ENCODE data around the gene APBB1IP. TPM values are rescaled to one million over a fixed set of nuclear protein-coding genes. Genes with fewer than 3 reads are reported as not detected.

The APBB1IP gene
- total RNA-seq, 1 experiment from 2014 or later: not detected

DNA sequence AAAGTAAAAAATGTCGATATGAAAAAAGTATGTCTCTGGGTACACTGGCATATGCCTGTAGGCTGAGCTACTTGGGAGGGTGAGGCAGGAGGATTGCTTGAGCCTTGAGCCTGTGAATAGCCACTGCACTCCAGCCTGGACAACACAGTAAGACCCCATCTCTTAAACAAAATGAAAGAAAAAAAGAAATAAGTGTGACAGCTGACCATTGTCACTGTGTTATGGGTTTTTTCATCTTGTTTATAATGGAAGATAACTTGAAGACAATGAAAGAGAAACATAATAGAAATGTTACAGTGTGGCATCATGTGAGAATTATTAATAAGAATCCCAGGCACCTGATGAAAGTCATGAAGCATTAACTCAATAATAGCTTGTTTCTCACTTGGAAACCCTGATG lies 75.0 kb downstream of the APBB1IP start:
- H3K27ac Mint-ChIP-seq: no peak overlapping the region
- H3K4ac ChIP-seq (ENCODE audit: low read depth, low read length): no peak overlapping the region
- H3K4me2 ChIP-seq (ENCODE audit: insufficient read depth, insufficient read length, low read length): no peak overlapping the region
- no peak overlapping the region for H3K14ac ChIP-seq (ENCODE audit: insufficient read depth, low read length)
- WGBS (ENCODE audit: extremely low coverage, insufficient read length, low lambda C conversion rate): no CpG with 5 or more reads among the region's 1 CpG
- no peaks in the 10 kb centered on the region for H3K79me1 ChIP-seq (ENCODE audit: insufficient read depth, low read depth, low read length, poor library complexity, severe bottlenecking)
- no peak overlapping the region for H4K8ac ChIP-seq (replicated peaks; ENCODE audit: insufficient read length, low read depth, low read length)
- no peak overlapping the region for H3K18ac ChIP-seq (ENCODE audit: insufficient read length, low read depth, low read length)
- H3K36me3 Mint-ChIP-seq (ENCODE audit: insufficient read depth in 1 of 3, low read depth in 3 of 3): no peaks in the 10 kb centered on the region; a peak in 1 of 7 replicates
- no peak for DNase-seq
- no peaks in the 10 kb centered on the region for H3K79me2 ChIP-seq (ENCODE audit: insufficient read depth, low read length)
- no peak overlapping the region for H4K91ac ChIP-seq (ENCODE audit: insufficient read length, low read depth, low read length)
- no peak overlapping the region for H3K27ac ChIP-seq (ENCODE audit: insufficient read length, low read depth, low read length)
- H2AFZ ChIP-seq (ENCODE audit: low read length): no peak overlapping the region
- no peak overlapping the region for H2BK120ac ChIP-seq (ENCODE audit: low read depth, low read length, poor library complexity, severe bottlenecking)
- no peak overlapping the region for H3K56ac ChIP-seq (ENCODE audit: insufficient read length, low read depth, low read length)
- no peaks in the 10 kb centered on the region; the same call in 1 of the 2 replicates for H3K27me3 Mint-ChIP-seq (ENCODE audit: low read depth)
- H3T11ph ChIP-seq (ENCODE audit: low read length): no peak overlapping the region
- no peak overlapping the region for H2BK15ac ChIP-seq (ENCODE audit: low read depth, low read length)
- no peak overlapping the region for H2BK12ac ChIP-seq (ENCODE audit: insufficient read length, low read depth, low read length)
- no peak overlapping the region for H3K9ac ChIP-seq (ENCODE audit: extremely low read depth, insufficient read length, low read length)
- no peak overlapping the region for H2BK5ac ChIP-seq (ENCODE audit: insufficient read length, low read length)
- H3K23ac ChIP-seq (ENCODE audit: insufficient read length, low read depth, low read length): no peak overlapping the region
- no peaks in the 10 kb centered on the region for H3K27me3 ChIP-seq (ENCODE audit: insufficient read depth, low read length)
- no peak overlapping the region for H2BK20ac ChIP-seq (ENCODE audit: low read depth, low read length, poor library complexity, severe bottlenecking)
- H3K9me3 ChIP-seq (ENCODE audit: control insufficient read depth, low read depth, low read length): no peaks in the 10 kb centered on the region
- H3K4me1 ChIP-seq (ENCODE audit: insufficient read depth, low read length): no peaks in the 10 kb centered on the region; the same call in 1 of the 2 replicates
- H2AK5ac ChIP-seq (ENCODE audit: insufficient read length, low read length): no peak overlapping the region
- H4K5ac ChIP-seq (ENCODE audit: insufficient read length, low read depth, low read length): no peak overlapping the region
- H3K4me1 Mint-ChIP-seq: peaks cover 14 to 15% of the 10 kb centered on the region in 2 experiments
- H3K23me2 ChIP-seq (ENCODE audit: insufficient read length, low read depth, low read length, poor library complexity, severe bottlenecking): no peaks in the 10 kb centered on the region
- no peak overlapping the region for H3K4me3 Mint-ChIP-seq
- H4K20me1 ChIP-seq (ENCODE audit: control insufficient read depth, insufficient read depth, insufficient read length): no peaks in the 10 kb centered on the region
- H3K9me3 Mint-ChIP-seq: peaks cover 0 to 3% of the 10 kb centered on the region in 2 experiments; a peak in 3 of 5 replicates
- TF ChIP-seq, protein P1, sequence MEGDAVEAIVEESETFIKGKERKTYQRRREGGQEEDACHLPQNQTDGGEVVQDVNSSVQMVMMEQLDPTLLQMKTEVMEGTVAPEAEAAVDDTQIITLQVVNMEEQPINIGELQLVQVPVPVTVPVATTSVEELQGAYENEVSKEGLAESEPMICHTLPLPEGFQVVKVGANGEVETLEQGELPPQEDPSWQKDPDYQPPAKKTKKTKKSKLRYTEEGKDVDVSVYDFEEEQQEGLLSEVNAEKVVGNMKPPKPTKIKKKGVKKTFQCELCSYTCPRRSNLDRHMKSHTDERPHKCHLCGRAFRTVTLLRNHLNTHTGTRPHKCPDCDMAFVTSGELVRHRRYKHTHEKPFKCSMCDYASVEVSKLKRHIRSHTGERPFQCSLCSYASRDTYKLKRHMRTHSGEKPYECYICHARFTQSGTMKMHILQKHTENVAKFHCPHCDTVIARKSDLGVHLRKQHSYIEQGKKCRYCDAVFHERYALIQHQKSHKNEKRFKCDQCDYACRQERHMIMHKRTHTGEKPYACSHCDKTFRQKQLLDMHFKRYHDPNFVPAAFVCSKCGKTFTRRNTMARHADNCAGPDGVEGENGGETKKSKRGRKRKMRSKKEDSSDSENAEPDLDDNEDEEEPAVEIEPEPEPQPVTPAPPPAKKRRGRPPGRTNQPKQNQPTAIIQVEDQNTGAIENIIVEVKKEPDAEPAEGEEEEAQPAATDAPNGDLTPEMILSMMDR (conservative IDR thresholded peaks at IDR 0.05): no peak

Data from H9 (cell line).